Measurements from ENCODE around the gene ACOT9.

GRCh38 chrX:23704673-23705206, 38.3 kb downstream of the ACOT9 start:
- TF ChIP-seq CTCF (conservative IDR thresholded peaks at IDR 0.05) (no peak), EZH2 (IDR thresholded peaks at IDR 0.05; ENCODE audit: low read depth) (no peak)
